Cortex of kidney (tissue), 1 donor: Measurements from ENCODE around the gene PHLDB3.
"Not testable (repeated sequence)": the region's sequence is repeated elsewhere in the genome, so short reads cannot be mapped to it uniquely, and the experiment has no call there.

Source experiments
- DNase-seq: peaks from one replicate; lab custom pipeline; 2025; lab: John Stamatoyannopoulos, UW

PHLDB3 gene

DNA sequence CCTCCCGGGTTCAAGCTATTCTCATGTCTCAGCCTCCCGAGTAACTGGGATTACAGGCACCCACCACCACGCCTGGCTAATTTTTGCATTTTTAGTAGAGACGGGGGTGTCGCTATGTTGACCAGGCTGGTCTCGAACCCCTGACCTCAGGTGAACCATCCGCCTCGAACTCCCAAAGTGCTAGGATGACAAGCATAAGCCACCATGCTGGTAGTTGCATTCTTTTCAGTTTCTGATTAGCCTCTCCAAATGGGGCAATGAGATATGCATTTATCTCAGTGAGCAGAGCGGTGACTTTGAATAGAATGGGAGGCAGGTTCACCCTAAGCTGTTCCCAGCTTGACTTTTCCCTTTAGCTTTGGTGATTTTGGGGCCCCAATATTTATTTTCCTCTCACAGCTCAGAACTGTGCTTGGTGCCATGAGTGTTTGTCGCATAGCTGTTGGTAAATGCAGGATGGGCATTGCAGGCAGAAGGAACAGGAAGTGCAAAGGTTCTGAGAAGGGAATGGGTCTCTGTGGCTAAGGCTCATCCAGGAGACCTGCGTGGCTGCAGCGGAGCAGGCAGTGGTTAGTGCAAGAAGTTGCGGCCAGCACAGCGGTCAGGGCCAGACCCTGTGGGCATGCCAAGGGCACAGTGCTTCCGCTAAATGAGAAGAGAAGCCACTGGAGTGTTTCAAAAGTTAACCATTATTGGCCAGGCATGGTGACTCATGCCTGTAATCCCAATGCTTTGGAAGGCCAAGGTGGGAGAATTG is 59.8 kb downstream of the PHLDB3 start:
- no peak for DNase-seq

DNA sequence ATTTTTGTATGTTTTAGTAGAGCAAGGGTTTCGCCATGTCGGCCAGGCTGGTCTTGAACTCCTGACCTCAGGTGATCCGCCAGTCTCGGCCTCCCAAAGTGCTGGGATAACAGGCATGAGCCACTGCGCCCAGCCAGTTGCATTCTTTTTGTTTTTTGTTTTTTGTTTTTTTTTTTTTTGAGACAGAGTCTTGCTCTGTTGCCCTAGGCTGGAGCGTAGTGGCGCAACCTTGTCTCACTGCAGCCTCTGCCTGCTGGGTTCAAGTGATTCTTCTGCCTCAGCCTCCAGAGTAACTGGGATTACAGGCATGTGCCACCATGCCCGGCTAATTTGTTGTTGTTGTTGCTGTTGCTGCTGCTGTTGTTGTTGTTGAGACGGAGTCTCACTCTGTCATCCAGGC is 60.5 kb downstream of the PHLDB3 start:
- DNase-seq = not testable (repeated sequence)

DNA sequence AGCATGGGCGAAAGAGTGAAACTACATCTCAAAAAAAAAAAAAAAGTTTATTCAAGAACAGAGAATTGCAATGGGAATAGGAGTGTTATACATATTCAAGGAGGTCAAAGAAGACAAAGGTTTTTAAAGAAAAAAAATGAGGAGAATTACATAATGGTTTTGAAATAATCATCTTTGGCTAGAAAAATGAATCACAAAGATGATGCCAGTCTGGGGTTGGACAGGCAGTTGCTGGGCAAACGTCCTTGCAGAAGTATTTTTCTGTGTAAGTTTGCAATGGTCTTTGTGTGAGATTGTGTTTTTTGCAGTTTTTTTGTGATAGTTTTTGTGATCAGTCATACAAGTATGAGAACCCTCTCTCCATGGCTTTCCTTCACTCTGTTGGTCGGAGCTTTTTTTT is 62.8 kb downstream of the PHLDB3 start:
- DNase-seq = no peak

DNA sequence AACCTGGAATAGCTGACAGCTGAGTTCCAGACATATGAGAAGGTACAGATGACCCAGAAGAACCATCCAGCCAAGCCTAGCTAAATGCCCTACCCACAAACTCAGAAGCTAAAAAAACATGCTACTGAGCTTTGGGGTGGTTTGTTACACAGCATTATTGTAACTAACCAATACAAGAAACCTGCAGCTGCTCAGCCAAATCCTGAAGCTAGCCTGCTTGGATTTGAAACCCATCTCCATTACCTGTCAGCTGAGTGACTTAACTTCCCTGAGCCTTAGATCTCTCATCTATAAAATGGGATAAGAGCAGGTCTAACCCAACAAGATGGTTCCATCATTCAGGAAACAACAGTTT is 64.9 kb downstream of the PHLDB3 start:
- DNase-seq = no peak

DNA sequence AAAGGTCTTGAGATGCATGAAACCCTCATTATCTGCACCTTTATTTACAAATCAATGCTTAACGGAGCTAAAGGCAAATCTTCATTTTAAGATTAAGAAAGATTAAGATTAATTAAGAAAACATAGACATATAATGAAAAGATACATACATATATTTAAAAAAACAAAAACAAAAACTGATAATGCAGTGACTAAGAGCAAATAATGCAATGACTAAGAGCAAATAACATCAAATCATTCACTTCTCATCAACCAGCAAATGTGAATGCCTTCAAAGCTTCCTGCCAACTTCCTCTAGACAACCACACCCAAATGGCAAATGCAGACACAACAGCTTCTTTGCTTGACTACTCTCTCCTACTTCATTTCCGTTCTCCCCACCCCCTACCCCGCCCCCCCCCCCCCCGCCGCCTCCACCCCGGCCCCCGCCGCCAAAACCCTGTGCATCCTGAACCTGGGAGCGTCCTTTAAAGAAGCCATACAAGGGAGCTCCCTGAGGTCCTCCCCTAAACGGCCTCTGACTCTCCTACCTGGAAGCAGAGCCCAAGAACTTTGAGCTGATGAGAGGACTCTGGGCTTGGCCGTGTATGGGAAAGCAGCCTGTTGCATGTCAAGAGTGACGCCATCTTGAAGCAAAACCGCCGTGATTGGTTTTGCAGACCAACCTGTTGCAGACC is 65.4 kb downstream of the PHLDB3 start:
- no peak for DNase-seq

DNA sequence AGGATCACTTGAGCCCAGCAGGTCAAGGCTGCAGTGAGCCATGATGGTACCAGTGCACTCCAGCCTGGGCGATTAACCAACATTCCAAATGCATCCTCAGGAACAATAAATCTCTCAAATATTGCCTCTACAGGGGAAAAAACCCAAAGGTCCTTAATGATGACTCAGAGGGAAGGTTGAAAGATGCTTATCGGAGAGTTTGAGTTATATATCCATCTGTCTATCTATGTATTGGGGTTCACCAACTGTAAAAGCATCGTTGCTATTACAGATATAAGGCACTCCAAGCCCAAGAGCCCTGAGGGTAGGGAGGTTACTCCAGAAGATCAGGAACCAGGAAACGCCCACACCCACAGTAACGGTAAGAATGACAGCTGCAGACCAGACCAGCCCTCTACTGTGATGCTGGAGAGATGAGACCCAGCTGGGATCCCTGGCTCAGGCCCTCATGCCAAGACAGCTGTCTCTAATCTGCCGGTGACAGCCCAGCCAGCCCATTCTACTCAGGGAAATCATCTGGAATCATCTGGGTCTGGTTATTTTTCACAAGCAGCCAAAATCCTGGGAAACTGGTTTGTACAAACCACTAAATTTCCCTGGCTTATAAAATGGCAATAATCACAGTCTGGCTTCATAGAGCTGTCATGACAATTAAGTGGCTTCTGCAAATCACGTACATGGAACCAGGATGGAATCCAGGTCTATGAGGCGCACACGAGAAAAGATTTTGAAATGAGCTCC is 66.1 kb downstream of the PHLDB3 start:
- DNase-seq = no peak

DNA sequence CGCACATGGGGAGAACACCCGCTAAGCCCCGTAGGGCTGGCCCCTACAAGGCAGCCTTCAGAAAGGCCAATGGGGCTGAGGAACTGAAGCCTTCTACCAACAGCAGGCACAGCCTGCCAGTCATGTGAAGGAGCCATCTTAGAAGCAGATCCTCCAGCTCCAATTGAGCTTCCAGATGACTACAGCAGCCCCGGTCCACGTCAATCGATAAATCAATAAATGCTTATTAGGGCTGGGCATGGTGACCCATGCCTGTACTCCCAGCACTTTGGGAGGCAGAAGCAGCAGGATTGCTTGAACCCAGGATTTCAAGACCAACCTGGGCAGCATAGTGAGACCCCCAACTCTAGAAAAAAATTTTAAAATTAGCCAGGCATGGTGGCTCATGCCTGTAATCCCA is 66.8 kb downstream of the PHLDB3 start:
- no peak for DNase-seq

DNA sequence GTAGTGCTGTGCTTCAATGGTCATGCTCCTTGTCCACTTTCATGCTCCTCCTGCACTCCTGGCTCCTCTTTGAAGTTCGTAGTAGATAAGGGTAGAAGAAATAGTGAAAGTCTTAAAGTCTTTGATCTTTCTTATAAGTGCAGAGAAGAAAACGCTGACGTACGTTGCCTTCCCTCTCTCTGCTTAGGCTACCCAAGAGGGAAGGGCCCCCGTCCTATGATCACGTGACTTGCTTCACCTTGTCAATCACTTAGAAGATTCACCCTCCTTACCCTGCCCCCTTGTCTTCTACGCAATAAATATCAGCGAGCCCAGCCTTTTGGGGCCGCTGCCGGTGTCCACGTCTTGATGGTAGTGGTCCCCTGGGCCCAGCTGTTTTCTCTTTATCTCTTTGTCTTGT is 67.3 kb downstream of the PHLDB3 start:
- DNase-seq = not testable (repeated sequence)

DNA sequence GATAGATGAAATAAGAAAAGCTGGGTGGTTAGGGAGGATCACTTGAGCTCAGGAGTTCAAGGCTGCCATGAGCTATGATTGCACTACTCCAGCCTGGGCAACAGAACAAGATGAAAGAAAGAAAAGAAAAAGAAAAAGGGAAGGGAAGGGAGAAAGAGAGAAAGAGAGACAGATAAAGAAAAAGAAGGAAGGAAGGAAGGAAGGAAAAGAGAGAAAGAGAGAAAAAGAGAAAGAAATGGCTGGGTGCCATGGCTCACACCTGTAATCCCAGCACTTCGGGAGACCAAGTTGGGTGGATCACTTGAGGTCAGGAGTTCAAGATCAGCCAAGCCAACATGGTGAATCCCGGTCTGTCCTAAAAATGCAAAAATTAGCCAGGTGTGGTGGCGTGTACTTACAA is 68.8 kb downstream of the PHLDB3 start:
- no peak for DNase-seq

DNA sequence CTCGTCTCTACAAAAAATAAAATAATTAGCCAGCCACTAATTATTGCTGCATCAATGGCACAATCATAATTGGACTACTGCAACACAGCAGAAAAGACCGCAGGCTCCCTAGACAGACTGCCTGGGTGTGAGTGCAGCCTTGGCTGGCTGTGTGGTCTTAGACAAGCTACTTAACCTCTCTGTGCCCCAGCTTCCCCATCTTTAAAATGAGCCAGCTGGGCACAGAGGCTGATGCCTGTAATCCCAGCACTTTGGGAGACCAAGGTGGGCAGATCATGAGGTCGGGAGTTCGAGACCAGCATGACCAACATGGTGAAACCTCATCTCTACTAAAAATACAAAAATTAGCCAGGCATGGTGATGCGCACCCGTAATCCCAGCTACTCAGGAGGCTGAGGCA is 70.9 kb downstream of the PHLDB3 start:
- no peak for DNase-seq

DNA sequence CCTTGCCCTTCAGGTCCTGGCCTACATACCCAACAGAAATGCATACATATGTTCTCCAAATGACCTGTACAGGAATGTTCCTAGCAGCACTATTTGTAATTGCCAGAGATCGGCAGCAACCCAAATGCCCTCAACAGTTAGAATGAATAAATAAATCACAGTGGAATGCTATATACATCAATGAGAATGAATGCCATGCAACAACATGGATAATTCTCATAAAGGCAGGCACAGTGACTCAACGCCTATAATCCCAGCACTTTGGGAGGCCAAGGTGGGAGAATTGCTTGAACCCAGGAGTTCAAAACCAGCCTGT is 71.2 kb downstream of the PHLDB3 start:
- no peak for DNase-seq

DNA sequence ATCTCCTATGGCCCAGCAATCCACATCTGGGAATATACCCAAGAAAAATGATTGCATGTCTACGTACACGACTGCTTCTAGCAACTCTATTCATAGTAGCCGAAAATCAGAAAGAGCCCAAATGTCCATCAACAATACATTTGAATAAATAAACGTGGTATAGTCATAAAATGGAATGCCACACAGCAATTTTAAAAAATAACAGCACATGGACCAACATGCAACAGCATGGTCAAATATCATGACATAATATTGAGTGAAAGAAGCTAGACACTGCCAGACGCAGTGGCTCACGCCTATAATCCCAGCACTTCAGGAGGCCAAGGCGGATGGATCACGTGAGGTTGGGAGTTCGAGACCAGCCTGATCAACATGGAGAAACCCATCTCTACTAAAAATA is 73.6 kb downstream of the PHLDB3 start:
- DNase-seq = no peak

DNA sequence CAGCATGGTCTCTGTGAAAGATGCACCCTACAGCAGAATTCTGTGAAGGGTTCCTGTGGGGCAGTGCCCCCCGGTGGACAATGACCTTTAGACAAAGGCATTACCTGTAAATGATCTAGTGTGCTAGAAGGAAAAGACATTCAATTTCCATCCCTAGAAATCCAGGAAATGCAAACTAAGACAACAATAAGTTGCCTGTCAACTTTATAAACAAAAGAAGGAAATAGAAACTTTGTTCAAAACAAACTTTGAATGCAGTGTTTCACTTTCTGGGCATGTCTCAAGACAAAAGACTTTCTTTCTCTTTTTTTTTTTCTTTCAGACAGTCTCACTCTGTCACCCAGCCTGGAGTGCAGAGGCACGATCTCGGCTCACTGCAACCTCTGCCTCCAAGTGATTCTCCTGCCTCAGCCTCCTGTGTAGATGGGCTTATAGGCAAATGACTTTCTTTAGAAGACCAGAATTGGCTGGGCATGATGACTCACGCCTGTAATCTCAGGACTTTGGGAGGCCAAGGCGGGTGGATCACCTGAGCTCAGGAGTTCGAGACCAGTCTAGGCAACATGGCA is 74.3 kb downstream of the PHLDB3 start:
- no peak for DNase-seq

DNA sequence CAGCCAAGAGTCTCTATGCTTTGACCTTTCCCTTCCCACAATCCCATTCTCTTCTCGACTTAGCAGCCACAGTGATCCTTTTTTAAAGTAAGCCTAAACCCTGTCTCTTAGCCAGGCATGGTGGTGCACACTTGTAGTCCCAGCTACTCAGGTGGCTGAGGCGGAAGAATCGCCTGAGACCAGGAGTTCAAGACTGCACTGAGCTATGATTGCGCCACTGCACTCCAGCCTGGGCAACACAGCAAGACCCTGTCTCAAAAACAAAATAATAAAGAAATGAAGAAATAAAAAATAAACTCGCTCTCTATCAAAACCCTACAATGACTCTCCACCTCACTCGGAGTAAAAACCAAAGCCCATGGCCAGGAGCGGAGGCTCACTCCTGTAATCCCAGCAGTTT is 75.2 kb downstream of the PHLDB3 start:
- no peak for DNase-seq

DNA sequence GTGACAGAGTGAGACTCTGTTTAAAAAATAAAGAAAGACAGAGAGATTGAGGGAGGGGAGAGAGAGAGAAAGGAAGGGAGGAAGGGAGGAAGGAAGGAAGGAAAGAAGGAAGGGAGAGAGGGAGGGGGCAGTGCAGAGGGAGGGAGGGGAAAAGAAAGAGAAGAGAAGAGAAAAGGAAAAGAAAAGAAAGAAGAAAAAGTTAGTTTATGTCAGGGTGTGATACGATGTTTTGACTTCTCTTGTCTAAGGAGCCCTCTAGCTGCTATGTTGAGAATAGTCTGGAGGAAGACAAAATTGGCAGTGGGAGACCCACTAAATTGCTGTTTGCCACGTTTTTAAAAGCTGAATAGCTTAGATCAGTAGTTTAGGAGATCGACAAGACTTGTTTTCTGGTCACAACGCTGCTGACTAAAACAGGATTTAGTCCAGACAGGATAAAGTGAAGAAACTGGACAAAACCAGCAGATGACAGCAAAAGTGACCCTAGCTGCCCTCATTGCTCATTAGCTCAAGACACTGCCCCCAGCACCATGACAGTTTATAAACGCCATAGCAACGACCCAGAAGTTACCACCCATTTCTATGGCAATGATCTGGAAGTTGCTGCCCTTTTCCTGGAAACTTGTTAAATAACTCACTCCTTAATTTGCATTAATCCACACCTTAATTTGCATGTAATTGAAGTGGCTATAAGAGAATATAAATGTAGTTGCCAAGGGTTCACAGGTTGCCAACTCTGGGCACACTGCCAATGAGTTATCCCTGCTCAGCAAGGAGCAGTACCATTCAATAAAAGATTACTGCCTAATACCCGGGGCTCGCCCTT is 78.8 kb downstream of the PHLDB3 start:
- DNase-seq = no peak
